Measurements from ENCODE around the gene MCRIP2.

DNA sequence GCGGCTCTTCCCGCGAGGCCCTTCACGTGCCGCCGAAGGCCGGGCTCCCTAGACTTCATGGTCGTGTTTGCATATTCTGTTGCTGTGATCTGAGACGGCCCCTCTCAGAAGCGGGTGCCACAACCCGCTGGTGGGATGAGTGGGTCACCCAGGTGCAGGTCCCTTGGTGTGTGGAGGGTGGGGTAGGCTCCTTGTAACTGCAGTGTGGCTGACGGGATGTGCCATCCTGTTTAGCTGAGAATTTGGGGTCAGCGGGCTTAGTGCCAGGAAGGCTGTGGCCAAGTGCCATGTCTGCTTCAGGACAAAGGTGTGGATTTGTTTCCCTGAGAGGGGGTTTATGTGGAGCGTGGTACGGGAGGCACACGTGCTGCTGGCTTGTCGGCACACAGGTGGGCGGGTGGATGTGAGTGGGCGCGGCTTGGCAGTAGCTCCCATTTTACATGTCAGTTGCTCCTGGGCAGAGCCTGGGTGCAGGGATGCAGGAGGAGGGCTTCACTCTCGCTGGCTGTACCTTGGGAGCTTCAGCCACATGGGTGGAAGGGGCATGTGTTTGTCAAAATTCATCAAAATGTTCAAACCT, 20.0 kb upstream of the MCRIP2 start:
- TF ChIP-seq, protein P1, sequence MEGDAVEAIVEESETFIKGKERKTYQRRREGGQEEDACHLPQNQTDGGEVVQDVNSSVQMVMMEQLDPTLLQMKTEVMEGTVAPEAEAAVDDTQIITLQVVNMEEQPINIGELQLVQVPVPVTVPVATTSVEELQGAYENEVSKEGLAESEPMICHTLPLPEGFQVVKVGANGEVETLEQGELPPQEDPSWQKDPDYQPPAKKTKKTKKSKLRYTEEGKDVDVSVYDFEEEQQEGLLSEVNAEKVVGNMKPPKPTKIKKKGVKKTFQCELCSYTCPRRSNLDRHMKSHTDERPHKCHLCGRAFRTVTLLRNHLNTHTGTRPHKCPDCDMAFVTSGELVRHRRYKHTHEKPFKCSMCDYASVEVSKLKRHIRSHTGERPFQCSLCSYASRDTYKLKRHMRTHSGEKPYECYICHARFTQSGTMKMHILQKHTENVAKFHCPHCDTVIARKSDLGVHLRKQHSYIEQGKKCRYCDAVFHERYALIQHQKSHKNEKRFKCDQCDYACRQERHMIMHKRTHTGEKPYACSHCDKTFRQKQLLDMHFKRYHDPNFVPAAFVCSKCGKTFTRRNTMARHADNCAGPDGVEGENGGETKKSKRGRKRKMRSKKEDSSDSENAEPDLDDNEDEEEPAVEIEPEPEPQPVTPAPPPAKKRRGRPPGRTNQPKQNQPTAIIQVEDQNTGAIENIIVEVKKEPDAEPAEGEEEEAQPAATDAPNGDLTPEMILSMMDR (IDR thresholded peaks at IDR 0.05) = no peak
- no peak for TF ChIP-seq POLR2A (IDR thresholded peaks at IDR 0.05)

All from tibial nerve (tissue), 3 donors.